ENCODE measurements around the gene TUG1.

The TUG1 gene

DNA sequence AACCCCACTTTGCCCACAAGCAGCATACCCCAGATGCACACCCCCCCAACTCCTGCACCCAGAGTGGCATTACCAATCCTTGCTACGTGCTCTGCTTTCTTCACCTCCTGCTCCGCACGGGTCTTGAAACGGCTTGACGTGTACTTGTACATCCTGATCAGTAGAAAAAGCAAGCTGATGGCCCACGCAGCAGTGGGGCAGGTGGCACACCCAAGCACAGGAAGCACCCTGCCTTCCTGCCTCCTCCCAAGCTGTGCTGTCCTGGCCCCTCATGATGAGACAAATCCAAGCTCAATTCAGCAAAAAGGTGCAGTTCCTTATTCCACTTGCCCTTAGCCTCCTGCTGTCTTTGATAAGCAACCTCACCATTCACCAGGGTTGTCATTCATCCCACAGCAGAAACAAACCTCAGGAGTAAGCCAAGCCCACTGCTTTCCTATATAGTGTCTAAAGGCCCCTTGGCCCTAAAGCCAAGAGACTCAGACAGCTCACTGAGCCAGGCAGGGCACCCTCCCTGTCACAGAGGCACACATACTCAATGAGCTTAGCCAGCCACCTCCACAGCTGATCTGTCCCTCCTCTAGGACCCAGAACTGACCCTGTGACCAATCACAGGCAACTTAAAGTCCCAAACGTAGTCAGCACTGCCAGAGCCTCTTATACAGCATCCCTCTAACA lies 28.2 kb upstream of the TUG1 start:
- no peak for TF ChIP-seq ZNF274 (IDR thresholded peaks at IDR 0.05; ENCODE audit: low read depth, low read length)
- H3K4me3 ChIP-seq (ENCODE audit: low read length) = no peak overlapping the region

DNA sequence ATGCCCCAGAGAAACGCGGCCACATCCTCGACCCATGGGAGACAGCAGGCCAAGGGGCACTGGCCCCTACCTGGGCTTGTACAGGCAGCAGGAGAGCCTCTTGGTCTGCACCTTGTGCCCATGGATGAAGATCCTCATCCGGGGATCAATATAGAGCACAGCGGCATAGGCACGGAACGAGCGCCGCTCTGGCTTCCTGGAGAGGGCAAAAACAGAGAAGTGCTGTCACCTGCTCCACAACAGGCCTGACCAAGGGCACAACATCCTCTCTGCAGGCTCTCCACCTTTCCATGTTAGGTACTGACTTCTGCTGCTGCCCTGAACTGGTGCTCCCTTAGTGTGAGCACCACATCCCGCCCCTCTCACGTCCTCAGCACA lies 27.7 kb upstream of the TUG1 start:
- no peak for TF ChIP-seq ZNF274 (IDR thresholded peaks at IDR 0.05; ENCODE audit: low read depth, low read length)
- H3K4me3 ChIP-seq (ENCODE audit: low read length) = no peak overlapping the region

GRCh38 chr22:30943368-30943767 lies 25.7 kb upstream of the TUG1 start:
- no peak for TF ChIP-seq ZNF274 (IDR thresholded peaks at IDR 0.05; ENCODE audit: low read depth, low read length)

GRCh38 chr22:30944986-30945385 lies 24.1 kb upstream of the TUG1 start:
- no peak overlapping the region for H3K4me3 ChIP-seq (ENCODE audit: low read length)
- no peak for TF ChIP-seq ZNF274 (IDR thresholded peaks at IDR 0.05; ENCODE audit: low read depth, low read length)

More at GRCh38 chr22:30943368-30943767, 25.7 kb upstream of the TUG1 start:
- H3K4me3 ChIP-seq (ENCODE audit: low read length) = no peak overlapping the region

DNA sequence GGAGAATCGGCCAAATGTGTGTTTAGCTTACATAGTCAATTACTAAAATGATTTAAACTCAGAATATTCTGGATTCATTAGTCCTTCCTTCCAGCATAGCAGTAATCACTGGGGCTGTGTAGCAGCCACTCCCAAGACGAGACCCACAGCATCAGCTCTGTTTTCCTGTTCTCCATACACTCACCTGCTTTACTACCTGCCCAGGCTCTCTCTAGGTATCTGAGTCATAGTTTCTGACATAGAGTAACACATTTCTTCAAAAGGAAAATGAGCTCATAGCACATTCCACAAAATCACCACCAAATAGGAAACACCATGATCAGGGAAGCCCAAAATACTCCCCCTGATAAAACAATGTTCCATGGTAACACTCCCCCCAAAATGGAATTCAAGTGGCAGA lies 23.4 kb upstream of the TUG1 start:
- no peak overlapping the region for H3K4me3 ChIP-seq (ENCODE audit: low read length)
- TF ChIP-seq ZNF274 (IDR thresholded peaks at IDR 0.05; ENCODE audit: low read depth, low read length) = no peak

GRCh38 chr22:30946354-30946753 lies 22.7 kb upstream of the TUG1 start:
- no peak for TF ChIP-seq ZNF274 (IDR thresholded peaks at IDR 0.05; ENCODE audit: low read depth, low read length)
- H3K4me3 ChIP-seq (ENCODE audit: low read length) = no peak overlapping the region

- TF ChIP-seq ZNF274 (IDR thresholded peaks at IDR 0.05; ENCODE audit: low read depth, low read length) = no peak
- no peak overlapping the region for H3K4me3 ChIP-seq (ENCODE audit: low read length)
These were observed 21.8 kb upstream of the TUG1 start for GRCh38 chr22:30947173-30947815.

DNA sequence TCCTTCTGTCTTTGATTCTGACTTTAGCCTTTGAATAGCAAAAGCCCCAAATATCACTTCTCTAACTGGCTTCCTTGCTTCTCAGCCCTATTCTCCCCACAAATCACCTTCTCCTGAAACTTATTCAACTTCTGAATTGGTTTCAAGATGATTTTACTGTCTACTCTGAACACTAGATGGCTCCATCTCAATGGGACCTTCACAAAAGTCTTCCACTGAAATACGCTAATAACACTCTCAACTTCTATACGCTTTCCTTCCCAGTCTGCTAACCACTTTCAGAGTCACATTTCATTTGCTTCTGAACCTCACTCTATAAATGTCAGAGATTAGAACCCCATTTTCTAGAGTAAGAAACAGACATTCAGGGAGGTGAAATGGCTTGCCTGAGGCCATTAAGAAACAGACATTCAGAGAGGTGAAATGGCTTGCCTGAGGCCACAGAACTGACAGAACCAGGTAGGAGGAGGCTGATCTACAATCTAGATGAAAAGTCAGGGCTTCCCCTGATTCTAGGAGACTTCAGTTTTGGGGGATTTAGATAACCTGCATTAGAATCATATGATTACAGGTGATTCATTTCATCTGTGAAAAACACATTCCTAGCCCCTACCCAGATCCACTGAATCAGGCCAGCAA lies 21.1 kb upstream of the TUG1 start:
- TF ChIP-seq ZNF274 (IDR thresholded peaks at IDR 0.05; ENCODE audit: low read depth, low read length) = no peak
- no peak overlapping the region for H3K4me3 ChIP-seq (ENCODE audit: low read length)

- H3K4me3 ChIP-seq (ENCODE audit: low read length) = no peak overlapping the region
- no peak for TF ChIP-seq ZNF274 (IDR thresholded peaks at IDR 0.05; ENCODE audit: low read depth, low read length)
These were observed 20.1 kb upstream of the TUG1 start for GRCh38 chr22:30948930-30949342.

GRCh38 chr22:30949934-30950660 lies 19.0 kb upstream of the TUG1 start:
- no peak overlapping the region for H3K4me3 ChIP-seq (ENCODE audit: low read length)

GRCh38 chr22:30953206-30953605 lies 15.9 kb upstream of the TUG1 start:
- H3K4me3 ChIP-seq (ENCODE audit: low read length) = no peak overlapping the region
- TF ChIP-seq ZNF274 (IDR thresholded peaks at IDR 0.05; ENCODE audit: low read depth, low read length) = no peak

More at GRCh38 chr22:30949934-30950660, 19.0 kb upstream of the TUG1 start:
- no peak for TF ChIP-seq ZNF274 (IDR thresholded peaks at IDR 0.05; ENCODE audit: low read depth, low read length)

GRCh38 chr22:30955153-30955552 lies 13.9 kb upstream of the TUG1 start:
- no peak for TF ChIP-seq ZNF274 (IDR thresholded peaks at IDR 0.05; ENCODE audit: low read depth, low read length)
- H3K4me3 ChIP-seq (ENCODE audit: low read length) = no peak overlapping the region

GRCh38 chr22:30964858-30965257 lies 4.2 kb upstream of the TUG1 start:
- no peak for TF ChIP-seq ZNF274 (IDR thresholded peaks at IDR 0.05; ENCODE audit: low read depth, low read length)
- no peak overlapping the region for H3K4me3 ChIP-seq (ENCODE audit: low read length)
